H9 (cell line): ENCODE data around the gene PUS7. TPM values are rescaled to one million over a fixed set of nuclear protein-coding genes. Genes with fewer than 3 reads are reported as not detected.

Experiments
- DNase-seq: peaks from one replicate; pipeline ENCODE4 v3.0.0-alpha.2; 2017
- H2AFZ ChIP-seq: one replicate; pipeline ENCODE4 v1.6.1; 2013; ENCODE audit warnings: mild to moderate bottlenecking, low read length, control low read depth, moderate library complexity
- H2AK5ac ChIP-seq: 2 replicates; pipeline ENCODE4 v1.6.1; 2013; ENCODE audit warnings: low read length, control low read depth, mixed read lengths; ENCODE audit not compliant: insufficient read length
- H2BK120ac ChIP-seq: one replicate; pipeline ENCODE4 v1.6.1; 2013; ENCODE audit warnings: low read depth, mild to moderate bottlenecking, low read length, control low read depth, inconsistent platforms; ENCODE audit not compliant: poor library complexity, severe bottlenecking
- H2BK12ac ChIP-seq: 2 replicates; pipeline ENCODE4 v1.6.1; 2013; ENCODE audit warnings: low read length, control low read depth, mixed read lengths, low read depth; ENCODE audit not compliant: insufficient read length
- H2BK15ac ChIP-seq: 2 replicates; pipeline ENCODE4 v1.6.1; 2013; ENCODE audit warnings: low read depth, low read length, control low read depth
- H2BK20ac ChIP-seq: one replicate; pipeline ENCODE4 v1.6.1; 2013; ENCODE audit warnings: low read depth, mild to moderate bottlenecking, low read length, control low read depth, inconsistent platforms; ENCODE audit not compliant: poor library complexity, severe bottlenecking
- H2BK5ac ChIP-seq: 2 replicates; pipeline ENCODE4 v1.6.1; 2013; ENCODE audit warnings: low read length, control low read depth, mixed read lengths; ENCODE audit not compliant: insufficient read length
- H3K14ac ChIP-seq: 2 replicates; pipeline ENCODE4 v1.6.1; 2013; ENCODE audit warnings: low read length, control low read depth; ENCODE audit not compliant: insufficient read depth
- H3K18ac ChIP-seq: 2 replicates; pipeline ENCODE4 v1.6.1; 2013; ENCODE audit warnings: low read depth, mild to moderate bottlenecking, mixed read lengths, low read length, control low read depth; ENCODE audit not compliant: insufficient read length
- H3K23ac ChIP-seq: 2 replicates; pipeline ENCODE4 v1.6.1; 2013; ENCODE audit warnings: low read length, control low read depth, mixed read lengths, low read depth; ENCODE audit not compliant: insufficient read length
- H3K23me2 ChIP-seq: 2 replicates; pipeline ENCODE4 v1.6.1; 2013; ENCODE audit warnings: low read depth, mild to moderate bottlenecking, mixed read lengths, low read length, control low read depth; ENCODE audit not compliant: insufficient read length, poor library complexity, severe bottlenecking
- H3K27ac ChIP-seq: 2 replicates; pipeline ENCODE4 v1.5.1; 2013; ENCODE audit warnings: low read length, control low read depth, mixed read lengths, low read depth; ENCODE audit not compliant: insufficient read length
- H3K27me3 ChIP-seq: 2 replicates; pipeline ENCODE4 v1.6.1; 2013; ENCODE audit warnings: low read length, control low read depth, inconsistent platforms; ENCODE audit not compliant: insufficient read depth
- H3K4ac ChIP-seq: 2 replicates; pipeline ENCODE4 v1.6.1; 2013; ENCODE audit warnings: low read depth, mild to moderate bottlenecking, control low read depth, inconsistent platforms, low read length, moderate library complexity
- H3K4me1 ChIP-seq: 2 replicates; pipeline ENCODE4 v1.6.1; 2013; ENCODE audit warnings: low read length, control low read depth, inconsistent platforms; ENCODE audit not compliant: insufficient read depth
- H3K4me2 ChIP-seq: 2 replicates; pipeline ENCODE4 v1.6.1; 2013; ENCODE audit warnings: low read length, control low read depth, mixed read lengths; ENCODE audit not compliant: insufficient read length, insufficient read depth
- H3K56ac ChIP-seq: 2 replicates; pipeline ENCODE4 v1.6.1; 2013; ENCODE audit warnings: low read depth, mild to moderate bottlenecking, mixed read lengths, low read length, control low read depth; ENCODE audit not compliant: insufficient read length
- H3K79me1 ChIP-seq: 2 replicates; pipeline ENCODE4 v1.6.1; 2013; ENCODE audit warnings: low read depth, mild to moderate bottlenecking, moderate library complexity, low read length, control low read depth, inconsistent platforms; ENCODE audit not compliant: insufficient read depth, poor library complexity, severe bottlenecking
- H3K79me2 ChIP-seq: 2 replicates; pipeline ENCODE4 v1.6.1; 2013; ENCODE audit warnings: low read length, control low read depth, inconsistent platforms; ENCODE audit not compliant: insufficient read depth
- H3K9ac ChIP-seq: 2 replicates; pipeline ENCODE4 v1.6.1; 2013; ENCODE audit warnings: low read length, control low read depth, mixed read lengths; ENCODE audit not compliant: insufficient read length; ENCODE audit errors: extremely low read depth
- H3K9me3 ChIP-seq: one replicate; pipeline ENCODE4 v1.6.1; 2013; ENCODE audit warnings: low read depth, low read length, inconsistent platforms; ENCODE audit not compliant: control insufficient read depth
- H3T11ph ChIP-seq: one replicate; pipeline ENCODE4 v1.6.1; 2013; ENCODE audit warnings: mild to moderate bottlenecking, low read length, control low read depth, inconsistent platforms
- H4K20me1 ChIP-seq: one replicate; pipeline ENCODE4 v1.6.1; 2013; ENCODE audit not compliant: control insufficient read depth, insufficient read length, insufficient read depth
- H4K5ac ChIP-seq: 2 replicates; pipeline ENCODE4 v1.6.1; 2013; ENCODE audit warnings: low read depth, mild to moderate bottlenecking, mixed read lengths, low read length, control low read depth; ENCODE audit not compliant: insufficient read length
- H4K8ac ChIP-seq: replicated peaks from 2 replicates; pipeline ENCODE4 v1.6.1; 2013; ENCODE audit warnings: low read length, control low read depth, mixed read lengths, low read depth; ENCODE audit not compliant: insufficient read length
- H4K91ac ChIP-seq: 2 replicates; pipeline ENCODE4 v1.6.1; 2013; ENCODE audit warnings: low read depth, mild to moderate bottlenecking, moderate library complexity, mixed read lengths, low read length, control low read depth; ENCODE audit not compliant: insufficient read length
- H3K27ac Mint-ChIP-seq, 3 experiments: 2 replicates in 2 of 3; 3 replicates in 1 of 3; pipeline ENCODE4 v1.8.0; 2020 to 2021; ENCODE audit warnings: mixed read lengths in 3 of 3, mild to moderate bottlenecking in 1 of 3, moderate library complexity in 1 of 3
- H3K27me3 Mint-ChIP-seq: 2 replicates; pipeline ENCODE4 v1.8.0; 2021; ENCODE audit warnings: low read depth, mild to moderate bottlenecking, moderate library complexity, mixed read lengths
- H3K36me3 Mint-ChIP-seq, 3 experiments: 2 replicates in 2 of 3; 3 replicates in 1 of 3; pipeline ENCODE4 v1.8.0; 2020 to 2021; ENCODE audit warnings: low read depth in 3 of 3, mixed read lengths in 3 of 3; ENCODE audit not compliant: insufficient read depth in 1 of 3
- H3K4me1 Mint-ChIP-seq, 2 experiments: 2 replicates each; pipeline ENCODE4 v1.8.0; 2020; ENCODE audit warnings: mixed read lengths in 2 of 2
- H3K4me3 Mint-ChIP-seq, 2 experiments: 2 replicates in 1 of 2; 3 replicates in 1 of 2; pipeline ENCODE4 v1.8.0; 2020 to 2021; ENCODE audit warnings: mild to moderate bottlenecking in 2 of 2, mixed read lengths in 2 of 2, moderate library complexity in 1 of 2
- H3K9me3 Mint-ChIP-seq, 2 experiments: 2 replicates in 1 of 2; 3 replicates in 1 of 2; pipeline ENCODE4 v1.8.0; 2020; ENCODE audit warnings: mild to moderate bottlenecking in 2 of 2, mixed read lengths in 2 of 2, moderate library complexity in 1 of 2
- WGBS: extraction: QIAGEN DNeasy Blood & Tissue Kit; methylation state at CpG from one replicate; pipeline ENCODE4 v1.1.7; 2013; ENCODE audit warnings: missing lambda C conversion rate, low lambda C conversion rate, mixed read lengths; ENCODE audit not compliant: insufficient read length; ENCODE audit errors: extremely low coverage; 5-methylcytosine and 5-hydroxymethylcytosine counted together
- total RNA-seq: library from RNA; stranded (reverse); gene quantifications from 2 replicates; pipeline ENCODE4 v1.2.1, GENCODE V29; 2021
- TF ChIP-seq, protein P1 (sequence below): fragments of 200-600 bp; sonication (generic); conservative IDR thresholded peaks from 3 replicates; pipeline ENCODE4 v1.8.0; 2021; ENCODE audit warnings: antibody characterized with exemption, mild to moderate bottlenecking

PUS7 gene
- total RNA-seq, 1 experiment from 2014 or later: 54.3 TPM

DNA sequence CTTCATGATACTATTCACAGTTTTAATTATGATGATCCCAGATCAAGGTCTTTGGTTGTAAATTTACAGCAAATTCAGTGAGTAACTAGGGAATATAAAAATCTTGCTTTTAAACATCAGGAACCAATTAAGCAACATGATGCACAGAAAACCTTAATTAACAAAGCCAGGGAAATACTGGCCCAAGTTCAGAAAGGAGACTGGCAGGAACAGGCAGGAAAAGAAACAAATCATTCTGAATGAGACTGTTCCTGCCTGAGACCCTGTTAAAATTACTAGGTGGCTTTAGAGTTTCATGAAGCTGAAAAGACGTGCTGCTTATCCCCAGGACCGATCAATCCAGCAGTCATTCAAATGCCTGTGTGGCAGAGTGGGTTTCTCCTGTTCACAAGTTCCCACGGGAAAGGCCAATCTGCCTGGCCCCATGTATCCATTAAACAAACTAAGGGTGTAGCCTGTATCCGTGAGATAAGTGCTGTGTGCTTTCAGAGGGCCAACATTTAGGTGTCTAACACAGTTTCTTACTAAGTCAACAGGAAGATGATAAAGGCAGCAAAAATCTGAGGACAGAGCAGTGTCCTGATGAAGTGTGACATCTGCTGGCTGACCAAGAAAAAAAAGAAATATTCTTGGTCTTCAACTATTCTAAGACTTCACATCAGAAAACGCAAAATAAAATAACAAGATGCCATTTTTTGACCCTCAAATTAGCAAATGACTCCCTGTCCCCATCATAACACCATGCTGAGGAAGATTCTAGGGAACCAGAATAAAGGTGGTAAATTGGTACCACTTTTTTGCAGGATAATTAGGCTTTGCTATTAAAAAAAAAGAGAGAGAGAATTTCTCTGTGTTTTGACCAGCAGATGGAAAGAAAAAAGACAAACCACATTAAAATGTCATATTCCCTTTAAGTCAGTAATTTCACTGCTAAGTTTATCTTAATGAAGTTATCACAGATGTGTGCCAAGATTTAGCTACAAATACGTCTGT, 34.2 kb downstream of the PUS7 start:
- Histone ChIP-seq H3K79me1 (no peaks in the 10 kb centered on the region), H3K14ac (no peak overlapping the region), H3K4ac (no peak overlapping the region), H3K27ac (no peak overlapping the region), H3K4me1 (no peaks in the 10 kb centered on the region), H2BK12ac (no peak overlapping the region), H3K79me2 (no peaks in the 10 kb centered on the region), H3K23me2 (no peaks in the 10 kb centered on the region), H3K4me2 (no peak overlapping the region), H3K27me3 (no peaks in the 10 kb centered on the region), H3K18ac (no peak overlapping the region), H2BK15ac (no peak overlapping the region), H3K9me3 (no peaks in the 10 kb centered on the region), H2BK120ac (no peak overlapping the region), H3K9ac (no peak overlapping the region), H4K5ac (no peak overlapping the region), H2BK5ac (no peak overlapping the region), H2AFZ (no peak overlapping the region), H3T11ph (no peak overlapping the region), H3K23ac (no peak overlapping the region), H4K8ac (no peak overlapping the region), H4K20me1 (no peaks in the 10 kb centered on the region), H4K91ac (no peak overlapping the region), H3K56ac (no peak overlapping the region), H2BK20ac (no peak overlapping the region), H2AK5ac (no peak overlapping the region)
- Mint-ChIP-seq H3K9me3 (no peaks in the 10 kb centered on the region), H3K27me3 (no peaks in the 10 kb centered on the region), H3K4me1 (no peaks in the 10 kb centered on the region), H3K27ac (no peak overlapping the region), H3K36me3 (peaks cover 25 to 64% (median 56%) of the 10 kb centered on the region in 3 experiments), H3K4me3 (no peak overlapping the region)
- no peak for DNase-seq
- TF ChIP-seq, protein P1, sequence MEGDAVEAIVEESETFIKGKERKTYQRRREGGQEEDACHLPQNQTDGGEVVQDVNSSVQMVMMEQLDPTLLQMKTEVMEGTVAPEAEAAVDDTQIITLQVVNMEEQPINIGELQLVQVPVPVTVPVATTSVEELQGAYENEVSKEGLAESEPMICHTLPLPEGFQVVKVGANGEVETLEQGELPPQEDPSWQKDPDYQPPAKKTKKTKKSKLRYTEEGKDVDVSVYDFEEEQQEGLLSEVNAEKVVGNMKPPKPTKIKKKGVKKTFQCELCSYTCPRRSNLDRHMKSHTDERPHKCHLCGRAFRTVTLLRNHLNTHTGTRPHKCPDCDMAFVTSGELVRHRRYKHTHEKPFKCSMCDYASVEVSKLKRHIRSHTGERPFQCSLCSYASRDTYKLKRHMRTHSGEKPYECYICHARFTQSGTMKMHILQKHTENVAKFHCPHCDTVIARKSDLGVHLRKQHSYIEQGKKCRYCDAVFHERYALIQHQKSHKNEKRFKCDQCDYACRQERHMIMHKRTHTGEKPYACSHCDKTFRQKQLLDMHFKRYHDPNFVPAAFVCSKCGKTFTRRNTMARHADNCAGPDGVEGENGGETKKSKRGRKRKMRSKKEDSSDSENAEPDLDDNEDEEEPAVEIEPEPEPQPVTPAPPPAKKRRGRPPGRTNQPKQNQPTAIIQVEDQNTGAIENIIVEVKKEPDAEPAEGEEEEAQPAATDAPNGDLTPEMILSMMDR: peak; percentile 40; the same call in 1 of the 3 replicates
- WGBS: no CpG with 5 or more reads among the region's 6 CpGs
